Loucy (cell line): ENCODE measurements around the gene PLEK.

Source experiments
- CTCF ChIP-seq: fragments of 200-600 bp; sonication (generic); conservative IDR thresholded peaks from 2 replicates; pipeline ENCODE4 v1.5.1; 2014; ENCODE audit warnings: mild to moderate bottlenecking, antibody characterized with exemption, low read length
- EZH2phosphoT487 ChIP-seq: fragments of 200-600 bp; IDR thresholded peaks from 2 replicates; pipeline ENCODE4 v1.6.1; 2018; ENCODE audit warnings: antibody characterized with exemption, mild to moderate bottlenecking, moderate library complexity, borderline replicate concordance

- TF ChIP-seq CTCF (no peak), EZH2phosphoT487 (no peak)
Observed at GRCh38 chr2:68366083-68366560, 1.0 kb downstream of the PLEK start.
